Left lung (tissue), 10 donors: Measurements from ENCODE around the gene SMARCD3. TPM values are rescaled to one million over a fixed set of nuclear protein-coding genes. Genes with fewer than 3 reads are reported as not detected.

ENCODE experiments used
- ATAC-seq: fragments of 200-7000 bp; cut with Tn5 transposase; one replicate; pipeline ENCODE4 v1.9.1; 2020; ENCODE audit warnings: moderate library complexity
- DNase-seq, 4 donors: peaks; one replicate each; pipeline ENCODE4 v3.0.0-alpha.2; 2013 to 2020
- H3K27ac ChIP-seq, 2 donors: fragments of 200-600 bp; sonication (generic) in 1 of 2; one replicate each; pipeline versions ENCODE4 v1.5.0 to v1.8.0; 2020 to 2021
- H3K27me3 ChIP-seq, 2 donors: fragments of 200-600 bp; sonication (generic) in 1 of 2; one replicate each; pipeline versions ENCODE4 v1.5.0 to v1.8.0; 2020 to 2021
- H3K36me3 ChIP-seq, 2 donors: fragments of 200-600 bp; sonication (generic) in 1 of 2; one replicate each; pipeline versions ENCODE4 v1.5.0 to v1.8.0; 2020 to 2021
- H3K4me1 ChIP-seq, 2 donors: fragments of 200-600 bp; one replicate each; pipeline ENCODE4 v1.8.0; 2021
- H3K4me3 ChIP-seq, 2 donors: fragments of 200-600 bp; sonication (generic) in 1 of 2; one replicate each; pipeline versions ENCODE4 v1.5.0 to v1.8.0; 2020 to 2021; ENCODE audit warnings: mild to moderate bottlenecking in 1 of 2
- H3K9me3 ChIP-seq, 2 donors: fragments of 200-600 bp; sonication (generic) in 1 of 2; one replicate each; pipeline versions ENCODE4 v1.5.0 to v1.8.0; 2020 to 2021
- CTCF ChIP-seq, 2 donors: fragments of 200-600 bp; sonication (generic) in 1 of 2; IDR thresholded peaks; one replicate each; pipeline versions ENCODE4 v1.5.0 to v1.8.0; 2021; ENCODE audit warnings: antibody characterized with exemption in 2 of 2
- intact Hi-C, 2 donors: fragments of 100-400 bp; cut with DNase I; formaldehyde crosslinking; loops; one replicate each; pipeline versions ENCODE4 v1.11.2 to v1.14.2; 2022
- polyA plus RNA-seq, 6 donors: library from polyadenylated mRNA; unstranded; fragments of 120-200 nt; gene quantifications; one replicate each; pipeline ENCODE4 v1.2.1, GENCODE V29; 2013; ENCODE audit not compliant: insufficient read length in 6 of 6
- total RNA-seq, 2 donors: library from RNA; stranded (reverse); fragmentation: NEBNext Ultra II Directional; extraction: Animal tissue kit (Norgen Biotek cat#: 25700); gene quantifications; one replicate each; pipeline ENCODE4 v1.2.1, GENCODE V29; 2021
- donor health status: DM: no; HTN: yes; CAD: no.
- donor health status: DM: no; HTN: no; CAD: no.

The SMARCD3 gene
- total and polyA plus RNA-seq, 8 donors: 45.5 to 130 (median 95.3) TPM

- no peaks in the 10 kb centered on the region for H3K9me3 ChIP-seq
Observed at GRCh38 chr7:151260883-151261282, 12.4 kb upstream of the SMARCD3 start.

DNA sequence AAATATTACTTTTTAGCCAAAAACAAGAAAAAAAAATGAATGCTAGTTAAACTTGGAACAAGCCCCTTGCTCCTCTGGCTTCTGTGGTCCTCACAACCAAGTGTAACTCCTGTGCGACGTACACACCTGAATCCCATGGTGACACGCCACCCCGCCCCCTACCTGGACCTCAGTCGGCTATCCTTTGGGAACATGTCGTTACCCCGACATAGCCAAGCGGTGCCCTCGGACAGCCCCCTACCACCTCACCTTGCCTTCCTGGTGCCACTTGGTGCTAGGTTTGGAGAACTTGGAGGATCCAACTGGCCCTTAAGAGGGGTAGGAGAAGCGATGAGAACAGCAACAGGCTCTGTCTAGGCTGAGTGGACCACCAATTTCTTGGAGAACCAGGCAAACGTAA lies 12.0 kb upstream of the SMARCD3 start:
- TF ChIP-seq CTCF (IDR thresholded peaks at IDR 0.05): no peak

More at GRCh38 chr7:151260883-151261282, 12.4 kb upstream of the SMARCD3 start:
- DNase-seq (peak in 1 of 4 donors; percentile 27), ATAC-seq (no peak)
- H3K27me3 ChIP-seq: peaks cover 0 to 18% of the 10 kb centered on the region in 2 donors
- TF ChIP-seq CTCF (IDR thresholded peaks at IDR 0.05): no peak
- intact Hi-C loops: no loop called here
- no peak overlapping the region for H3K4me3 ChIP-seq
- H3K36me3 ChIP-seq: no peaks in the 10 kb centered on the region
- H3K27ac ChIP-seq: no peak overlapping the region
- H3K4me1 ChIP-seq: no peaks in the 10 kb centered on the region

GRCh38 chr7:151257990-151258389 lies 9.5 kb upstream of the SMARCD3 start:
- Histone ChIP-seq H3K4me3 (no peak overlapping the region), H3K27ac (no peak overlapping the region), H3K9me3 (no peaks in the 10 kb centered on the region), H3K36me3 (no peaks in the 10 kb centered on the region), H3K4me1 (no peaks in the 10 kb centered on the region), H3K27me3 (peaks cover 0 to 41% of the 10 kb centered on the region in 2 donors)
- ATAC-seq: no peak
- no peak for TF ChIP-seq CTCF (IDR thresholded peaks at IDR 0.05)
- intact Hi-C loops: no loop called here
- DNase-seq: peak in 1 of 4 donors; percentile 40

More for the DNA sequence above, 12.0 kb upstream of the SMARCD3 start:
- ATAC-seq (no peak), DNase-seq (peak in 1 of 4 donors; percentile 49)
- no peaks in the 10 kb centered on the region for H3K9me3 ChIP-seq
- H3K27ac ChIP-seq: no peak overlapping the region
- H3K36me3 ChIP-seq: no peaks in the 10 kb centered on the region
- no peak overlapping the region for H3K4me3 ChIP-seq
- no peaks in the 10 kb centered on the region for H3K4me1 ChIP-seq
- peaks cover 0 to 18% of the 10 kb centered on the region in 2 donors for H3K27me3 ChIP-seq
- intact Hi-C loops: no loop called here

DNA sequence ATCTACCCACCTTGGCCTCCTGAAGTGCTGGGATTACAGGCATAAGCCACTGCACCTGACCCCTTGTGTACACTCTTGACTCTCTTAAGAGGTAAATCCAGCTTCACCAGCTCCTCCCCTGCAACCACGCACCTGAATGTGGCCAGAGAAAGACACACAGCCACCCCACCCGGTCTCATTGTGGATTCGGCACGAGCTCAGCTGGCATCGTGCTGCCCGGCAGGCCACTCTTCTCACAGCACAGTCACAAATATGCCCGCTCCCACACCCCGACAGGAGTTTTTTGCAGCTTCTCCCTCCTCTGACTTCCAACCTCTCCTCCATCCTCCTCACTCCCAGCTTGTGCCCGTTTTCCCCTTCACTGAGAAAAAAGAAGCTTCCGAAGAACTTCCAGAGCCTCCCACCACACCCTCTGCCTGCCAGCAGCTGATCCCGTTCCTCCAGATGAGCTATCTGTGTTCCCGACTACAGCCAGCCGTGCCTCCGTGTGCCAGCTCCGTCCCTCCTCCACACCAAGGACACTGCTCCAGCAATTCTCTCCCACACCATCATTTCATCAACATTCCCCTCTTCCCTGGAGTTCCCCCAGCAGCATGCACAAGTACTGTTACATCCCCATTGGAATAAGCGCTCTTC lies 8.0 kb upstream of the SMARCD3 start:
- intact Hi-C loops: no loop called here

More for the DNA sequence above, 8.0 kb upstream of the SMARCD3 start:
- H3K4me1 ChIP-seq: peaks cover 0 to 9% of the 10 kb centered on the region in 2 donors
- H3K27me3 ChIP-seq: peaks cover 0 to 50% of the 10 kb centered on the region in 2 donors
- no peaks in the 10 kb centered on the region for H3K9me3 ChIP-seq
- no peak overlapping the region for H3K4me3 ChIP-seq
- DNase-seq (peak in 1 of 4 donors; percentile 42), ATAC-seq (no peak)
- H3K36me3 ChIP-seq: no peaks in the 10 kb centered on the region
- no peak for TF ChIP-seq CTCF (IDR thresholded peaks at IDR 0.05)
- H3K27ac ChIP-seq: no peak overlapping the region
